ENCODE measurements around the gene PLEKHG2.

The PLEKHG2 gene

GRCh38 chr19:39463403-39463802 lies 50.9 kb downstream of the PLEKHG2 start:
- no peak for DNase-seq

GRCh38 chr19:39465956-39466747 lies 53.7 kb downstream of the PLEKHG2 start:
- DNase-seq, result no peak

- DNase-seq, result no peak
These were observed 55.5 kb downstream of the PLEKHG2 start for GRCh38 chr19:39467941-39468340.

GRCh38 chr19:39469036-39469435 lies 56.6 kb downstream of the PLEKHG2 start:
- DNase-seq, result no peak

- no peak for DNase-seq
These were observed 57.1 kb downstream of the PLEKHG2 start for GRCh38 chr19:39469567-39469966.

GRCh38 chr19:39470724-39471339 lies 58.4 kb downstream of the PLEKHG2 start:
- DNase-seq, result no peak

- DNase-seq, result no peak
These were observed 59.5 kb downstream of the PLEKHG2 start for GRCh38 chr19:39471756-39472536.

GRCh38 chr19:39472746-39473442 lies 60.4 kb downstream of the PLEKHG2 start:
- DNase-seq, result no peak

- no peak for DNase-seq
These were observed 61.0 kb downstream of the PLEKHG2 start for GRCh38 chr19:39473443-39473960.

GRCh38 chr19:39474139-39474620 lies 61.7 kb downstream of the PLEKHG2 start:
- DNase-seq, result peak; percentile 83

- DNase-seq, result no peak
These were observed 63.3 kb downstream of the PLEKHG2 start for GRCh38 chr19:39475748-39476147.
